Measurements from ENCODE around the gene ILKAP. TPM values are rescaled to one million over a fixed set of nuclear protein-coding genes. Genes with fewer than 3 reads are reported as not detected.

ILKAP gene
- total RNA-seq, 1 experiment from 2014 or later = 53.4 TPM

- ChIA-PET POLR2A (no interaction called here), RAD21 (ENCODE audit: low non-redundant PET in 1 of 2, low total read pairs in 2 of 2, uncharacterized antibody in 2 of 2, unreplicated experiment in 2 of 2) (no interaction called here), CTCF (interaction anchor here (1.0 to 1.3 kb wide), 3 partner anchors 14 to 280 kb away, joined by 3 to 6 read pairs (median 3); no protein-coding TSS in a partner anchor)
- Histone ChIP-seq H3K27me3 (ENCODE audit: insufficient read depth, low read length) (no peaks in the 10 kb centered on the region), H2AFZ (ENCODE audit: low read depth, low read length, poor library complexity, severe bottlenecking) (no peak within 1 kb of the TSS), H3K9me2 (ENCODE audit: insufficient read depth) (no peaks in the 10 kb centered on the region), H3K9me3 (ENCODE audit: control insufficient read depth in 1 of 2, insufficient read depth in 1 of 2, low read depth in 1 of 2, low read length in 2 of 2) (no peaks in the 10 kb centered on the region), H3K36me3 (ENCODE audit: control insufficient read depth in 1 of 2, insufficient read depth in 2 of 2, low read length in 2 of 2) (no peaks in the 10 kb centered on the region), H3K79me2 (ENCODE audit: insufficient read depth, low read length) (no peaks in the 10 kb centered on the region), H3K9ac (ENCODE audit: low read length) (peak within 1 kb of the TSS; percentile 39), H4K20me1 (ENCODE audit: insufficient read depth) (no peaks in the 10 kb centered on the region), H3K4me1 (ENCODE audit: control insufficient read depth in 1 of 2, insufficient read depth in 2 of 2, low read length in 2 of 2) (peaks cover 42 to 52% of the 10 kb centered on the region in 2 experiments), H3K4me3 (replicated peaks in 1 of 2; ENCODE audit: low read depth in 1 of 2, low read length in 2 of 2) (peak within 1 kb of the TSS in 1 of 2 experiments; percentile 1; a peak in 1 of 4 replicates), H3K4me2 (ENCODE audit: low read length) (peak within 1 kb of the TSS; percentile 52), H3K27ac (ENCODE audit: low read depth, low read length) (peak within 1 kb of the TSS; percentile 42; the same call in 1 of the 2 replicates)
- TF ChIP-seq ZFX (IDR thresholded peaks at IDR 0.05) = 0 out of 2 replicates have a peak, but pooled peaks have one; percentile 26
- TF ChIP-seq ZBTB33 (IDR thresholded peaks at IDR 0.05; ENCODE audit: extremely low read depth, insufficient replicate concordance, low read length) = no peak
- no TSS peak for BruUV-seq (replicated peaks)
- intact Hi-C loops (cut with micrococcal nuclease) = no loop called here
- DNase-seq (ENCODE audit: low read depth, low spot score) (no peak), ATAC-seq (no peak)
Observed at GRCh38 chr2:238138331-238139195, 64.9 kb downstream of the ILKAP start, which contains the start of gene KLHL30. KLHL30 (plus strand) TSS chr2:238138668; CDS start chr2:238140755, 2,087 bp downstream.

- intact Hi-C loops (cut with micrococcal nuclease) = no loop called here
- Histone ChIP-seq H3K4me2 (ENCODE audit: low read length) (no peak overlapping the region), H3K36me3 (ENCODE audit: control insufficient read depth in 1 of 2, insufficient read depth in 2 of 2, low read length in 2 of 2) (no peaks in the 10 kb centered on the region), H3K27ac (ENCODE audit: low read depth, low read length) (peak overlapping the region; percentile 5; the same call in 1 of the 2 replicates), H3K4me1 (ENCODE audit: control insufficient read depth in 1 of 2, insufficient read depth in 2 of 2, low read length in 2 of 2) (peaks cover 36 to 45% of the 10 kb centered on the region in 2 experiments), H3K9ac (ENCODE audit: low read length) (no peak overlapping the region), H3K9me2 (ENCODE audit: insufficient read depth) (no peaks in the 10 kb centered on the region), H3K27me3 (ENCODE audit: insufficient read depth, low read length) (no peaks in the 10 kb centered on the region), H2AFZ (ENCODE audit: low read depth, low read length, poor library complexity, severe bottlenecking) (no peak overlapping the region), H4K20me1 (ENCODE audit: insufficient read depth) (no peaks in the 10 kb centered on the region), H3K79me2 (ENCODE audit: insufficient read depth, low read length) (no peaks in the 10 kb centered on the region), H3K9me3 (ENCODE audit: control insufficient read depth in 1 of 2, insufficient read depth in 1 of 2, low read depth in 1 of 2, low read length in 2 of 2) (no peaks in the 10 kb centered on the region), H3K4me3 (replicated peaks in 1 of 2; ENCODE audit: low read depth in 1 of 2, low read length in 2 of 2) (no peak overlapping the region)
- ChIA-PET POLR2A (no interaction called here), RAD21 (ENCODE audit: low non-redundant PET in 1 of 2, low total read pairs in 2 of 2, uncharacterized antibody in 2 of 2, unreplicated experiment in 2 of 2) (no interaction called here), CTCF (no interaction called here)
- TF ChIP-seq YY1 (IDR thresholded peaks at IDR 0.05; ENCODE audit: extremely low read depth, insufficient replicate concordance, low read depth, low read length) (no peak), CEBPB (IDR thresholded peaks at IDR 0.05; ENCODE audit: low read depth) (no peak), SP1 (IDR thresholded peaks at IDR 0.05; ENCODE audit: low read depth) (no peak), SIN3A (IDR thresholded peaks at IDR 0.05; ENCODE audit: low read depth) (no peak)
- BruUV-seq (replicated peaks) = no TSS peak
- no peak for ATAC-seq
- no peak for DNase-seq (ENCODE audit: low read depth, low spot score)
Observed at GRCh38 chr2:238137885-238138284, 65.6 kb downstream of the ILKAP start.
